A172 (cell line): ENCODE data around the gene S100B. TPM values are rescaled to one million over a fixed set of nuclear protein-coding genes. Genes with fewer than 3 reads are reported as not detected.

Experiments used
- DNase-seq: peaks from one replicate; pipeline ENCODE4 v3.0.0-alpha.2; 2015; ENCODE audit warnings: low spot score
- total RNA-seq: library from RNA; depleted of rRNA; stranded (reverse); fragments of >200 nt; shearing (Covaris generic); gene quantifications from 2 replicates; pipeline ENCODE4 v1.2.3, GENCODE V29; 2014

The S100B gene
- total RNA-seq, 1 experiment from 2014 or later, result not detected

DNA sequence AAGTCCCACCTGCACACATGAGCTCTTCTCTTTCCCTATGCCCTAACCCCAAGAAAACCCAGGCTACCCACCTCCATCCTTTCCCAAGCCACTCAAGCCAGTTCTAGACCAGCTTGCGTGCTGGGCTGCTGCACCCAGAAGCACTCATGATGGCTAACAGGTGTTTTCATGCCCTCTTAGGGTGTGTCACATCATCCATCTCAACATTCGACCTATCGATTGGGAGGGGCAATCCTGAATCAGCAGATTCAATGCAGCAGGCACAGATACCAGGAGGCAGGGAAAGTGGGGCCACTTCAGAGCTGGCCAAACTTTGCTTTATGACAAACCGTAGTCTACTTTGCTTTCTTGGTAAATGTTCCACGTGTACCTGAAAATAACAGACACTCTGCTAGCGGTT, 24.0 kb upstream of the S100B start:
- no peak for DNase-seq

GRCh38 chr21:46627726-46628125, 22.8 kb upstream of the S100B start:
- DNase-seq, result no peak

DNA sequence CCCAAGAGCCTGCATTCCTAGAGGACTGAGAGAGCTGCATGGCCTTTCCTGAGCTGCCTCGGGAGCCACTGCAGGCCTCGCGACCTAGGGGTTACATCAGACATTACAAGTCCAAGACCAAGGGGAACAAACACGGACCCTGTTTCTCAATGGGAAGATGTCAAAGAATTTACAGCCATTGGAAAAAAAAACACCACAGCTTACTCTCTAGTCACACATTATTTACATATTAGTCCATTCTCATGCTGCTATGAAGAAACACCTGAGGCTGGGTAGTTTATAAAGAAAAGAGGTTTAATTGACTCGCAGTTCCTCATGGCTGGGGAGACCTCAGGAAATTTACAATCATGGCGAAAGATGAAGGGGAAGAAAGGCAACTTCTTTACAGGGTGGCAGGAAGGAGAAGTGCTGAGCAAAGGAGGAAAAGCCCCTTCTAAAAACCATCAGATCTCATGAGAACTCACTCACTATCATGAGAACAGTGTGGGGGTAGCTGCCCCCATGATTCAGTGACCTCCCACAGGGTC, 22.2 kb upstream of the S100B start:
- DNase-seq, result no peak

GRCh38 chr21:46626536-46626935, 21.7 kb upstream of the S100B start:
- DNase-seq, result no peak

- no peak for DNase-seq
These were observed 20.9 kb upstream of the S100B start for GRCh38 chr21:46625759-46626158.

DNA sequence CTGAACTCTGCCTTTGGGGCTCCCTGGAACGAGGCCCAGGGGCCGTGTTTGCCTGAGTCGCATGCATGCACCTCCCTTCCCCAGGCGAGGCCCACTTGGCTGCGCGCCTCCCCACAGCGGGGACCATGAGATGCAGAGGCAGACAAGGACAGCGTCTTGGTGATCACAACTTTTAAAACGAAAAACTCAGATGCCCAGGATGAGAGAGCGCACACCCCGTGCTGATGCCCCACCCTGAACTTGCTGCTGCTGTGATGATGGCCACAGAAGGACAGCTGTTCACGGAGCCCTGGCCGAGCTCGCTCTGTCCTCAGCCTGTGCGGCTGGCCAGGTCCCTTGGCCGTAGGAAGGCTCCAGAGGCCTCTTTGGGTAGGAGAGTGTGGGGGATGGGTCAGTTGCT, 19.2 kb upstream of the S100B start:
- DNase-seq, result no peak

GRCh38 chr21:46622226-46622625, 17.3 kb upstream of the S100B start:
- no peak for DNase-seq

DNA sequence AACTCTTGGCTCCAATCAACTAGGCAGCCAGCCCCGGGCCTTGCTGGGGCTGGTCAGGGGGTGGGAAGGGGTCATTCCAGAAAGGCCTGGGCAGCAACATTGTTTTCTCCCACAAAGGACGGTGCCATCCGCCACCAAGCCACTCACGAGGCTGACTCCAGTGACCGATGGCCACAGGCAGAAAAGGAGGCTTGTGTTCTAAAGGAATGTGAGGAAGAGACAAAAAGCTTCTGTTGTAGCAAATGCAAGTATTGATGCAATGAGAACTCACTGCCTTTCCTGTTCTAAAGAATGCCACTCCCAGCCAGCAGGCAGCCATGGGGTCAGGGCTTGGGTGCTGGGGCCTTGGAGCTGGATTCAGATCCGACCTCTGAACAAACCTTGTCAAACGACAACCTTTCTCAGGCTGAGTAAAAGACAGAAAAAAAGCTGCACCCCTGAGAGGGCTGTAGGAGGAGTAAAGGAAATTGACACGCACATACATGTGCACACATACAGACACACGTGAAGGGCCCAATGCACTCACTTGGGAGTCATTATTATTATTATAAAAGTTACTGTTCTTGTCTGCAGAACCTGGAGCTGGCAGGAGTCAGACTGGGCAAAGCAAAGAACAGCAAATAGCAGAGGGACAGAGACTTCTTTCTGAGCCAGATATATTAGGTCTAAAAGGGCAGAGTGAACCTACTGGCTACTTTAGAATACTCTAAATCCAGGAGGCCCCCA, 16.7 kb upstream of the S100B start:
- DNase-seq, result no peak

- no peak for DNase-seq
These were observed 16.0 kb upstream of the S100B start for GRCh38 chr21:46620846-46621245.

DNA sequence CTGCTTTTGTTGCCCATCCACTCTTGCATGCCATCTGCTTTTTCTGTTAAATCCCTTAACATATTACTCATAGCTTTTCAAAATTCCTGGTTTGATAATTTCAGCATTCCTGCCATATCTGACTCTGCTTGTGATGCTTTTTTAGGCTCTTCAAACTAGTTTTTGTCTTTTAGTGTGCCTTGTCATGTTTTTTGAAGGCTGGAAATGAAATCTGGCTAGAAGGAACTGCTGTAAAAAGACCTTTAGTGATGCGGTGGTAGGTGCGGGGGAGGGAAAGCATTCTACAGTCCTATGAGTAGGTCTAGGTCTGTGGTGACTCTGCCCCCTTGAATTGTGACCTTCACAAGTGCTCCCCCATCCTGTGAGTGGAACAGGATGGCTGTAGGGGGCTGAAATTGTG, 15.0 kb upstream of the S100B start:
- DNase-seq, result no peak

DNA sequence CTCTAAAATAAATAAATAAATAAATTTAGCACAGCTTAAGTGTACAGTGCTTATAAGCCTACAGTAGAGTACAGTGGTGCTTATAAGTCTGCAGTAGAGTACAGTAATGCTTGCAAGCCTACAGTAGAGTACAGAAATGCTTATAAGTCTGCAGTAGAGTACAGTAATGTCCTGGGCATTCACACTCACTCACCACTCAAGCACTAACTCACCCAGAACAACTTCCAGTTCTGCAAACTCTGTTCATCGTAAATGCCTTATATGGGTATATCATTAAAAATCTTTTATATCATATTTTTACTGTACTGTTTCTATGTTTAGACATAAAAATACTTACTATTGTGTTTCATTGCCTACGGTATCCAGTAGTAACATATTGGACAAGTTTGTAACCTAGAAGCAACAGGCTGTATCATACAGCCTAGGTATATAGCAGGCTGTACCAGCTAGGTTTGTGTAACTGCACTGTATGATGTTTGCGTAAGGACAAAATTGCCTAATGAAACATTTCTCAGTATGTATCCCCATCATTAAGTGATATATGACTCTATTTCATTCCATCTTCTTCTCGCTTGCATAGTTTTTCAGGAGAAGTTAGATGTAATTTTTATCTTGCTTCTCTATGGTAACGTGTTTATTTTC, 14.0 kb upstream of the S100B start:
- no peak for DNase-seq

GRCh38 chr21:46617267-46618051, 12.6 kb upstream of the S100B start:
- DNase-seq, result no peak

DNA sequence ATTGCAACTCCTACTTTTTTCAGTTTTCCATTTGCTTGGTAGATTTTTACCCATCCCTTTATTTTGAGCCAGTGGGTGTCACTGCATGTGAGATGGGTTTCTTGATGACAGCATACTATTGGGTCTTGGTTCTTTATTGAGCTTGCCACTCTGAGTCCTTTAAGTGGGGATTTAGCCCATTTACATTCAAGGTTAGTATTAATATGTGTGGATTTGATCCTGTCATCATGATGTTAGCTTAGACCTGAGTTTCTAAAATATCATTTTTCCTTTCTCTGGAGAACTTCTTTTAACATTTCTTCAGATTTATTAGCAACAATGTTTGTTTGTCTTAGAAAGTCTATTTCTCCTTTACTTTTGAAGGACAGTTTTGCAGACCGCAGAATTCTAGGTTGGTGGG, 11.8 kb upstream of the S100B start:
- DNase-seq, result no peak

DNA sequence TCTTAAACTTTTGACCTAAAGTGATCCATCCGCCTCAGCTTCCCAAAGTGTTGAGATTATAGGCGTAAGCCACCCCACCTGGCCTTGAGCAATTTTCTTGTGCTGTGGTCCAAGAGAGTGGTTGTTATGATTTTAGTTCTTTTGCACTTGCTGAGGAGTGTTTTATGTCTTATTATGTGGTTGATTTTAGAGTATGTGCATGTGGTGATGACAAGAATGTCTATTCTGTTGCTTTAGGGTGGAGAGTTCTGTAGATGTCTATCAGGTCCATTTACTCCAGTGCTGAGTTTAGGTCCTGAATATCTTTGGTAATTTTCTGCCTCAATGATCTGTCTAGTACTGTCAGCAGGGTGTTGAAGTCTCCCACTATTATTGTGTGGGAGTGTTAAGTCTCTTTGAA, 11.2 kb upstream of the S100B start:
- no peak for DNase-seq

GRCh38 chr21:46613391-46613790, 8.5 kb upstream of the S100B start:
- DNase-seq, result no peak

- no peak for DNase-seq
These were observed 5.3 kb upstream of the S100B start for GRCh38 chr21:46610018-46610701.

GRCh38 chr21:46608672-46609111, 3.8 kb upstream of the S100B start:
- DNase-seq, result no peak

DNA sequence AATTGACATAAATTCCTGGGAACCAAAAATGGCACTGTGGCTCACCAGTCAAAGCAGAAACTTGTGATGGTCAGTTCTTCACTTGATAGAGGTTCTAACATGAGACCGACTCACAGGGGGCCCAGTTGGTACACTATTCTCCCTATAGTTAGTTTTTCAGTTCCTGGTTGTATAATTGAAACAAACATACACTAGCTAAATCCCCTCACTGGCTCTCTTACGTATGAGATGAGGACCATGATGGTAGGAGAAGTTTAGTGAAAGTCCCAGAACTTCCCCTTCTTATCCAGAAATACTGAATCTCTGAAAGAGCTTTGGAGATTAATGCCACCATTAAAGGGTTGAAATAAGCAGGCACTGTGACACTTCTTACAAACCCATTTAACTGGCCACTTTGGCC, 2.8 kb upstream of the S100B start:
- no peak for DNase-seq

GRCh38 chr21:46606427-46606813, 1.5 kb upstream of the S100B start:
- no peak for DNase-seq

DNA sequence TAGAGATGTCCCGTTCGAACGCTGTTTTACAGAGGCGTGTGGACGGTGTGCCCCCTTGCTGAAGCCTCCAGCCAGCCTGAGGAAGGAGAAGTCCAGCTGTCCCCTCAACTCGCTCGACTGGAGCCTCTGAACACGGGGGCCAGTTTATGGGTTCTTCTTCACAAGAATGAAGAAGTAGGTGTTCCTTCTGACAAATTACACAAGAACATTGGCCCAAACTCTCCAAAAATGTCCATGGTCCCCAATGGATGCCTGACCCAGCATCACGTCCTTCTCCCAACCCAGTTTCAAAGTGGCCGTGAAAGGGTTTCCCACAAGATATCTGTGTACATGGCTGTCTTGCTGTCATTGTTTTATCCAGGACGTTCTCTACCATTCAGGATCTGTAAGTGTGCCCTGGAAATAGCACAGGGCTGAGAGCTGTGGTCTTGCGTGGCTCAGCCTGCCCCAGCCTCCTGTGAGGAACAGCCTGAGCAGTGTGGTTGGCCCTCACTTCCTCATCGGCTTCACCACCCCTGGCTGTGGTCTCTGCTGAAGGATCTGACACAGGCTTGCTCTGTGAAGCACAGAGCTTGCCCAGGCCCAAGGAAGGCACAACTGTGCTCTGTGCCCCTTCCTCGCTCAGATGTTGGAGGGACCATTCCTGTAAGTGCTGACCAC, 1.0 kb upstream of the S100B start:
- no peak for DNase-seq

- no peak for DNase-seq
These were observed 430 bp downstream of the S100B start for GRCh38 chr21:46604329-46604974.
